Caco-2 (cell line): ENCODE results near the gene YAP1. TPM values are rescaled to one million over a fixed set of nuclear protein-coding genes. Genes with fewer than 3 reads are reported as not detected.

ENCODE experiments used
- BruUV-seq: library from RNA; stranded (reverse); fragments of 400-500 nt; replicated peaks from 2 replicates; lab custom pipeline; 2021; lab: Mats Ljungman, UMichigan
- CTCF ChIA-PET: fragments of 300-600 bp; sonication (Branson Sonifier 250); formaldehyde crosslinking; loops from one replicate; lab custom pipeline; 2022; ENCODE audit warnings: antibody characterized with exemption; lab: Charles Lee
- POLR2A ChIA-PET: fragments of 300-600 bp; sonication (Branson Sonifier 250); formaldehyde crosslinking; loops from one replicate; lab custom pipeline; 2022; ENCODE audit warnings: antibody characterized with exemption; lab: Charles Lee
- DNase-seq, 2 experiments: peaks; one replicate each; pipeline versions ENCODE4 v3.0.0 to v3.0.0-alpha.2; 2020 to 2022
- H3K27me3 ChIP-seq: replicated peaks from 2 replicates; pipeline ENCODE4 v1.6.0; 2011; ENCODE audit warnings: low read length; ENCODE audit not compliant: control insufficient read depth, insufficient read depth
- H3K36me3 ChIP-seq: 2 replicates; pipeline ENCODE4 v1.5.1; 2011; ENCODE audit warnings: low read length; ENCODE audit not compliant: control insufficient read depth, insufficient read depth
- H3K4me1 ChIP-seq: fragments of 250-450 bp; sonication (Bioruptor Pico); 2 replicates; pipeline ENCODE4 v1.5.1; 2020; ENCODE audit warnings: mild to moderate bottlenecking
- H3K4me3 ChIP-seq: 2 replicates; pipeline ENCODE4 v1.5.1; 2011; ENCODE audit warnings: low read depth, mild to moderate bottlenecking, control low read depth, low read length
- H3K9me3 ChIP-seq: fragments of 250-450 bp; sonication (Bioruptor Pico); 2 replicates; pipeline ENCODE4 v1.5.1; 2020; ENCODE audit warnings: mild to moderate bottlenecking, moderate library complexity
- H3K27ac Mint-ChIP-seq: one replicate; pipeline ENCODE4 v1.8.0; 2022; ENCODE audit warnings: mixed read lengths; ENCODE audit not compliant: unreplicated experiment
- H3K27me3 Mint-ChIP-seq: one replicate; pipeline ENCODE4 v1.8.0; 2022; ENCODE audit warnings: mixed read lengths; ENCODE audit not compliant: insufficient read depth, unreplicated experiment
- H3K36me3 Mint-ChIP-seq: one replicate; pipeline ENCODE4 v1.8.0; 2022; ENCODE audit warnings: mild to moderate bottlenecking, mixed read lengths; ENCODE audit not compliant: insufficient read depth, unreplicated experiment
- H3K4me1 Mint-ChIP-seq: one replicate; pipeline ENCODE4 v1.8.0; 2022; ENCODE audit warnings: low read depth, mixed read lengths; ENCODE audit not compliant: unreplicated experiment
- H3K4me3 Mint-ChIP-seq: one replicate; pipeline ENCODE4 v1.8.0; 2022; ENCODE audit warnings: mild to moderate bottlenecking, moderate library complexity, mixed read lengths; ENCODE audit not compliant: unreplicated experiment
- H3K9me3 Mint-ChIP-seq: one replicate; pipeline ENCODE4 v1.8.0; 2022; ENCODE audit warnings: mixed read lengths; ENCODE audit not compliant: unreplicated experiment
- intact Hi-C: fragments of 100-400 bp; cut with micrococcal nuclease; formaldehyde crosslinking; loops from one replicate; pipeline ENCODE4 v1.10.0; 2022; ENCODE audit not compliant: unreplicated experiment
- total RNA-seq: library from RNA; stranded (reverse); gene quantifications from 2 replicates; pipeline ENCODE4 v1.2.3, GENCODE V29; 2022
- TF ChIP-seq, protein P1 (sequence below), 2 experiments: fragments of 200-600 bp in 1 of 2; IDR thresholded peaks; 1 replicate in 1 of 2; 2 replicates in 1 of 2; pipeline versions ENCODE4 v1.5.1 to v1.8.0; 2011 to 2022; ENCODE audit warnings: antibody characterized with exemption in 1 of 2, control low read depth in 1 of 2, inconsistent platforms in 1 of 2, low read depth in 1 of 2, low read length in 1 of 2, mild to moderate bottlenecking in 1 of 2, moderate library complexity in 1 of 2; ENCODE audit not compliant: insufficient read depth in 1 of 2, severe bottlenecking in 1 of 2, unreplicated experiment in 1 of 2

YAP1 gene
- total RNA-seq, 1 experiment from 2014 or later = 207 TPM

DNA sequence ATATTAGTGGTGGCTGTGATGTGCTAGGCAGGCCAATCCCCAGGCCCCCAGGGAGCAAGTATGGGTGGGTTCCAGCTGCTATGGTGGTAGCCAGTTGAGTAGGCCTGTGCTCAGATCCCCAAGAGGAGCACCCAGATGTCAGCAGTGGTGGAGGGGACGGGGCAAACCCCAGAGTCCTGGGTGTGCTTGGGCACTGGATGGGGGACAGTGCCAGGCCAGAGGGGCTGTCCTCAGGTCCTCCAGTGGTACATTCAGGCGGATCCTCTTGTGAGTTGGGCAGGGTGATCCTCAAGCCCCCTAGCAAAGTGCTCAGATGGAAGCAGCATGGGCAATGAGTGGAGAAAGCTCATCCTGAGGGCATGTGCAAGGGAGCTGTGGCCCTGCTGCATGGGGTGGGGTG is 37.0 kb upstream of the YAP1 start:
- POLR2A ChIA-PET = no interaction called here
- H3K36me3 Mint-ChIP-seq = no peaks in the 10 kb centered on the region
- H3K36me3 ChIP-seq = peaks cover 2% of the 10 kb centered on the region; the same call in 1 of the 2 replicates
- DNase-seq = no peak
- H3K4me1 Mint-ChIP-seq = no peaks in the 10 kb centered on the region
- no peaks in the 10 kb centered on the region for H3K27me3 Mint-ChIP-seq
- H3K9me3 Mint-ChIP-seq = peaks cover 37% of the 10 kb centered on the region
- peaks cover 28% of the 10 kb centered on the region for H3K9me3 ChIP-seq
- H3K4me3 Mint-ChIP-seq = no peak overlapping the region
- intact Hi-C loops = no loop called here
- H3K4me3 ChIP-seq = no peak overlapping the region
- CTCF ChIA-PET = no interaction called here
- no peak overlapping the region for H3K27ac Mint-ChIP-seq
- no TSS peak for BruUV-seq
- H3K4me1 ChIP-seq = no peaks in the 10 kb centered on the region
- TF ChIP-seq, protein P1, sequence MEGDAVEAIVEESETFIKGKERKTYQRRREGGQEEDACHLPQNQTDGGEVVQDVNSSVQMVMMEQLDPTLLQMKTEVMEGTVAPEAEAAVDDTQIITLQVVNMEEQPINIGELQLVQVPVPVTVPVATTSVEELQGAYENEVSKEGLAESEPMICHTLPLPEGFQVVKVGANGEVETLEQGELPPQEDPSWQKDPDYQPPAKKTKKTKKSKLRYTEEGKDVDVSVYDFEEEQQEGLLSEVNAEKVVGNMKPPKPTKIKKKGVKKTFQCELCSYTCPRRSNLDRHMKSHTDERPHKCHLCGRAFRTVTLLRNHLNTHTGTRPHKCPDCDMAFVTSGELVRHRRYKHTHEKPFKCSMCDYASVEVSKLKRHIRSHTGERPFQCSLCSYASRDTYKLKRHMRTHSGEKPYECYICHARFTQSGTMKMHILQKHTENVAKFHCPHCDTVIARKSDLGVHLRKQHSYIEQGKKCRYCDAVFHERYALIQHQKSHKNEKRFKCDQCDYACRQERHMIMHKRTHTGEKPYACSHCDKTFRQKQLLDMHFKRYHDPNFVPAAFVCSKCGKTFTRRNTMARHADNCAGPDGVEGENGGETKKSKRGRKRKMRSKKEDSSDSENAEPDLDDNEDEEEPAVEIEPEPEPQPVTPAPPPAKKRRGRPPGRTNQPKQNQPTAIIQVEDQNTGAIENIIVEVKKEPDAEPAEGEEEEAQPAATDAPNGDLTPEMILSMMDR (IDR thresholded peaks at IDR 0.05; ENCODE audit: insufficient read depth in 1 of 2, low read depth in 1 of 2, low read length in 1 of 2, severe bottlenecking in 1 of 2, unreplicated experiment in 1 of 2) = no peak
- no peaks in the 10 kb centered on the region for H3K27me3 ChIP-seq

DNA sequence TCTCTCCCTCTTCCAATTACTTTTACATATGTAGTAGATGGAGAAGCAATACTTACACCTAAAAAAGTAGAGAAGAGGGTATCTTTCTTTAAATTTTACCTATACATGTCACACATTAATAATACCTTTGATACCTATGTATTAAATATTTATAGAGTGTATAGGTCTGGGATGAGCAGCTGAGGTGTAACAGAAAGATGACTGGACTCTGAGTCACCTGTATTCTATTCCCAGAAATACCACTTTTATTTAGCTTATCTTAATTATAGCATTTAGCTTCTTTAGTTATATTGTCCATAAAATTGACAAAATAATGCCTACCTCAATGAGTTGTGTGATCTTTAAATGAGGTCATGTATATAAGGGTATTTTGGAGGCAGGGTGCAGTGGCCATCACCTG is 30.6 kb upstream of the YAP1 start:
- Histone ChIP-seq H3K27me3 (no peaks in the 10 kb centered on the region), H3K36me3 (no peaks in the 10 kb centered on the region), H3K4me3 (no peak overlapping the region), H3K4me1 (no peaks in the 10 kb centered on the region), H3K9me3 (0 out of 2 replicates have a peak, but pooled peaks cover 2% of the 10 kb centered on the region)
- TF ChIP-seq, protein P1 (IDR thresholded peaks at IDR 0.05; ENCODE audit: insufficient read depth in 1 of 2, low read depth in 1 of 2, low read length in 1 of 2, severe bottlenecking in 1 of 2, unreplicated experiment in 1 of 2) = no peak
- ChIA-PET POLR2A (no interaction called here), CTCF (no interaction called here)
- intact Hi-C loops = no loop called here
- no peaks in the 10 kb centered on the region for H3K9me3 Mint-ChIP-seq
- no peak overlapping the region for H3K27ac Mint-ChIP-seq
- no peak overlapping the region for H3K4me3 Mint-ChIP-seq
- BruUV-seq = no TSS peak
- no peaks in the 10 kb centered on the region for H3K4me1 Mint-ChIP-seq
- no peaks in the 10 kb centered on the region for H3K27me3 Mint-ChIP-seq
- DNase-seq = no peak
- no peaks in the 10 kb centered on the region for H3K36me3 Mint-ChIP-seq

DNA sequence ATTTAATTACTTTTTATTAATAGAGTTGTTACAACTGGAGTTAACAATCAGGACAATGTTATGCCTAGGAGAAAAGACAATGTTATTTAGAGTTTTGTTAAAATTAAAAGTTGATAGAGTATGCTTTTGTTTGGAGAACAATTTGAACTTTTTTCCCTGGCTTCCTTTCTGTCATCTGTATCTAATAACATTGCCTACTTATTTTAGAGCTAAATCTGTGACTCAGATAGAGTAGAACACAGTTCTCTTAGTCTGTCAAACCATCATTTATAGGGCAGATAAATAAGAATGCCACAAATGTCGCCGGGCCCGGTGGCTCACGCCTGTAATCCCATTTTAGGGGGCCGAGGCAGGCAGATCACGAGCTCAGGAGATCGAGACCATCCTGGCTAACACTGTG is 28.9 kb upstream of the YAP1 start:
- H3K36me3 Mint-ChIP-seq = no peaks in the 10 kb centered on the region
- ChIA-PET CTCF (no interaction called here), POLR2A (no interaction called here)
- no peaks in the 10 kb centered on the region for H3K27me3 Mint-ChIP-seq
- no peaks in the 10 kb centered on the region for H3K9me3 Mint-ChIP-seq
- H3K27ac Mint-ChIP-seq = no peak overlapping the region
- Histone ChIP-seq H3K4me3 (no peak overlapping the region), H3K36me3 (no peaks in the 10 kb centered on the region), H3K27me3 (no peaks in the 10 kb centered on the region), H3K4me1 (no peaks in the 10 kb centered on the region), H3K9me3 (no peaks in the 10 kb centered on the region)
- no TSS peak for BruUV-seq
- H3K4me3 Mint-ChIP-seq = no peak overlapping the region
- intact Hi-C loops = no loop called here
- peaks cover 8% of the 10 kb centered on the region for H3K4me1 Mint-ChIP-seq
- TF ChIP-seq, protein P1 (IDR thresholded peaks at IDR 0.05; ENCODE audit: insufficient read depth in 1 of 2, low read depth in 1 of 2, low read length in 1 of 2, severe bottlenecking in 1 of 2, unreplicated experiment in 1 of 2) = no peak
- no peak for DNase-seq
